ENCODE measurements around the gene REXO5. TPM values are rescaled to one million over a fixed set of nuclear protein-coding genes. Genes with fewer than 3 reads are reported as not detected.

The REXO5 gene
- total and polyA plus RNA-seq, 2 donors (not counting 1 experiment from before 2014, with no cell fraction given), result 0.42 to 1.3 TPM

GRCh38 chr16:20760346-20760745 lies 46.0 kb upstream of the REXO5 start:
- WGBS (ENCODE audit: insufficient coverage), result no CpG with 5 or more reads among the region's 2 CpGs
- ATAC-seq (ENCODE audit: low read depth), result no peak

GRCh38 chr16:20761175-20761574 lies 45.2 kb upstream of the REXO5 start:
- Histone ChIP-seq H3K4me3 (ENCODE audit: control extremely low read depth in 1 of 5, extremely low read depth in 1 of 5, insufficient read depth in 1 of 5, low read depth in 2 of 5, low read length in 4 of 5) (no peak overlapping the region), H3K4me2 (replicated peaks; ENCODE audit: low read depth, low read length, poor library complexity, severe bottlenecking) (no peak overlapping the region), H3K27me3 (replicated peaks in 1 of 4; ENCODE audit: control extremely low read depth in 1 of 4, control insufficient read depth in 3 of 4, insufficient read depth in 4 of 4, low read length in 3 of 4) (no peaks in the 10 kb centered on the region), H4K20me1 (ENCODE audit: control insufficient read depth, insufficient read depth, low read length, poor library complexity, severe bottlenecking) (no peaks in the 10 kb centered on the region), H3K79me2 (ENCODE audit: control insufficient read depth, insufficient read depth, low read length) (peaks cover 8% of the 10 kb centered on the region), H3K27ac (ENCODE audit: low read length in 2 of 2) (no peak overlapping the region), H3K4me1 (ENCODE audit: control insufficient read depth in 2 of 2, insufficient read depth in 2 of 2, low read length in 2 of 2) (peaks cover 10 to 15% of the 10 kb centered on the region in 2 donors), H2AFZ (ENCODE audit: insufficient read depth, low read depth, low read length, poor library complexity, severe bottlenecking) (no peak overlapping the region), H3K36me3 (replicated peaks in 1 of 2; ENCODE audit: control extremely low read depth in 1 of 2, control insufficient read depth in 1 of 2, extremely low read depth in 1 of 2, insufficient read depth in 2 of 2, low read length in 1 of 2) (no peaks in the 10 kb centered on the region), H3K9me3 (ENCODE audit: control extremely low read depth in 1 of 3, control insufficient read depth in 2 of 3, insufficient read depth in 1 of 3, low read length in 2 of 3) (peaks cover 0 to 5% (median 0%) of the 10 kb centered on the region in 3 donors), H3K9ac (ENCODE audit: low read length) (no peak overlapping the region)
- no CpG with 5 or more reads among the region's 1 CpG for WGBS (ENCODE audit: insufficient coverage)
- H3K4me1 Mint-ChIP-seq, result peaks cover 13% of the 10 kb centered on the region
- ATAC-seq (ENCODE audit: low read depth) (no peak), DNase-seq (no peak)
- ChIA-PET CTCF (no interaction called here), POLR2A (no interaction called here)
- H3K4me3 Mint-ChIP-seq, result no peak overlapping the region
- TF ChIP-seq CTCF (IDR thresholded peaks at IDR 0.05) (no peak), EZH2 (IDR thresholded peaks at IDR 0.05; ENCODE audit: borderline replicate concordance, insufficient read depth, low read depth, low read length, poor library complexity, severe bottlenecking) (no peak)
- H3K27me3 Mint-ChIP-seq, result no peaks in the 10 kb centered on the region
- no peak overlapping the region for H3K27ac Mint-ChIP-seq
- intact Hi-C loops (cut with micrococcal nuclease), result loop anchor here (5.0 kb wide), 1 partner anchor 46 kb away; the partner anchor contains the start of genes ERI2 and REXO5
- H3K9me3 Mint-ChIP-seq (ENCODE audit: insufficient read depth), result no peaks in the 10 kb centered on the region

More at GRCh38 chr16:20760346-20760745, 46.0 kb upstream of the REXO5 start:
- intact Hi-C loops (cut with micrococcal nuclease), result loop anchor here (5.0 kb wide), 1 partner anchor 47 kb away; the partner anchor contains the start of genes ERI2 and REXO5
- H3K4me3 ChIP-seq (ENCODE audit: control extremely low read depth in 1 of 5, extremely low read depth in 1 of 5, insufficient read depth in 1 of 5, low read depth in 2 of 5, low read length in 4 of 5), result no peak overlapping the region
- no peak overlapping the region for H3K4me3 Mint-ChIP-seq
- H3K79me2 ChIP-seq (ENCODE audit: control insufficient read depth, insufficient read depth, low read length), result peaks cover 8% of the 10 kb centered on the region
- no peaks in the 10 kb centered on the region for H4K20me1 ChIP-seq (ENCODE audit: control insufficient read depth, insufficient read depth, low read length, poor library complexity, severe bottlenecking)
- TF ChIP-seq CTCF (IDR thresholded peaks at IDR 0.05) (no peak), EZH2 (IDR thresholded peaks at IDR 0.05; ENCODE audit: borderline replicate concordance, insufficient read depth, low read depth, low read length, poor library complexity, severe bottlenecking) (no peak)
- CTCF ChIA-PET, result no interaction called here
- H3K27ac Mint-ChIP-seq, result no peak overlapping the region
- H3K36me3 ChIP-seq (replicated peaks in 1 of 2; ENCODE audit: control extremely low read depth in 1 of 2, control insufficient read depth in 1 of 2, extremely low read depth in 1 of 2, insufficient read depth in 2 of 2, low read length in 1 of 2), result no peaks in the 10 kb centered on the region
- peaks cover 13% of the 10 kb centered on the region for H3K4me1 Mint-ChIP-seq
- H3K9ac ChIP-seq (ENCODE audit: low read length), result no peak overlapping the region
- H3K4me1 ChIP-seq (ENCODE audit: control insufficient read depth in 2 of 2, insufficient read depth in 2 of 2, low read length in 2 of 2), result peaks cover 10 to 15% of the 10 kb centered on the region in 2 donors
- no peaks in the 10 kb centered on the region for H3K27me3 ChIP-seq (replicated peaks in 1 of 4; ENCODE audit: control extremely low read depth in 1 of 4, control insufficient read depth in 3 of 4, insufficient read depth in 4 of 4, low read length in 3 of 4)
- no peak overlapping the region for H3K27ac ChIP-seq (ENCODE audit: low read length in 2 of 2)
- H3K27me3 Mint-ChIP-seq, result no peaks in the 10 kb centered on the region
- no peak for DNase-seq
- POLR2A ChIA-PET, result no interaction called here
- H3K9me3 ChIP-seq (ENCODE audit: control extremely low read depth in 1 of 3, control insufficient read depth in 2 of 3, insufficient read depth in 1 of 3, low read length in 2 of 3), result peaks cover 0 to 5% (median 0%) of the 10 kb centered on the region in 3 donors
- no peak overlapping the region for H2AFZ ChIP-seq (ENCODE audit: insufficient read depth, low read depth, low read length, poor library complexity, severe bottlenecking)
- no peaks in the 10 kb centered on the region for H3K9me3 Mint-ChIP-seq (ENCODE audit: insufficient read depth)
- no peak overlapping the region for H3K4me2 ChIP-seq (replicated peaks; ENCODE audit: low read depth, low read length, poor library complexity, severe bottlenecking)

Data from B cell (primary cell).